Nephron progenitor cell (in vitro differentiated cells): ENCODE data around the gene P2RY12.
A peak's percentile ranks its signal among the peaks of the same experiment; 100 is the strongest.

Experiments used
- DNase-seq: peaks from one replicate; pipeline ENCODE4 v3.0.0; 2021
- H3K27ac Mint-ChIP-seq: 2 replicates; pipeline ENCODE4 v1.8.0; 2021; ENCODE audit warnings: mild to moderate bottlenecking, moderate library complexity, mixed read lengths
- H3K27me3 Mint-ChIP-seq: 2 replicates; pipeline ENCODE4 v1.8.0; 2021; ENCODE audit warnings: mild to moderate bottlenecking, low read depth, mixed read lengths; ENCODE audit not compliant: poor library complexity
- H3K36me3 Mint-ChIP-seq: 2 replicates; pipeline ENCODE4 v1.8.0; 2021; ENCODE audit warnings: low read depth, mixed read lengths
- H3K4me1 Mint-ChIP-seq: 2 replicates; pipeline ENCODE4 v1.8.0; 2021; ENCODE audit warnings: mixed read lengths
- H3K4me3 Mint-ChIP-seq: 2 replicates; pipeline ENCODE4 v1.8.0; 2021; ENCODE audit warnings: mild to moderate bottlenecking, moderate library complexity, mixed read lengths
- H3K9me3 Mint-ChIP-seq: 2 replicates; pipeline ENCODE4 v1.8.0; 2021; ENCODE audit warnings: mild to moderate bottlenecking, moderate library complexity, mixed read lengths
- CTCF ChIP-seq: fragments of 200-600 bp; sonication (generic); IDR thresholded peaks from 2 replicates; pipeline ENCODE4 v1.5.0; 2021; ENCODE audit warnings: antibody characterized with exemption

Gene P2RY12

GRCh38 chr3:151307583-151308488, 76.7 kb downstream of the P2RY12 start:
- peaks cover 5% of the 10 kb centered on the region for H3K27me3 Mint-ChIP-seq
- H3K27ac Mint-ChIP-seq, result no peak overlapping the region
- H3K36me3 Mint-ChIP-seq, result peaks cover 3% of the 10 kb centered on the region
- no peak for DNase-seq
- peaks cover 29% of the 10 kb centered on the region for H3K4me1 Mint-ChIP-seq
- no peaks in the 10 kb centered on the region for H3K9me3 Mint-ChIP-seq
- no peak for TF ChIP-seq CTCF
- no peak overlapping the region for H3K4me3 Mint-ChIP-seq

- Mint-ChIP-seq H3K4me3 (no peak overlapping the region), H3K9me3 (no peaks in the 10 kb centered on the region), H3K36me3 (peaks cover 5% of the 10 kb centered on the region), H3K27ac (no peak overlapping the region), H3K4me1 (peaks cover 29% of the 10 kb centered on the region), H3K27me3 (peaks cover 5% of the 10 kb centered on the region)
- DNase-seq, result no peak
- no peak for TF ChIP-seq CTCF
Measured at GRCh38 chr3:151307131-151307530, 77.4 kb downstream of the P2RY12 start.

- Mint-ChIP-seq H3K27ac (no peak overlapping the region), H3K4me1 (peaks cover 29% of the 10 kb centered on the region), H3K27me3 (peaks cover 5% of the 10 kb centered on the region), H3K36me3 (peaks cover 5% of the 10 kb centered on the region), H3K4me3 (no peak overlapping the region), H3K9me3 (no peaks in the 10 kb centered on the region)
- DNase-seq, result no peak
- no peak for TF ChIP-seq CTCF
Measured at GRCh38 chr3:151306168-151306810, 78.3 kb downstream of the P2RY12 start.

- Mint-ChIP-seq H3K4me1 (peaks cover 29% of the 10 kb centered on the region), H3K36me3 (peaks cover 5% of the 10 kb centered on the region), H3K27ac (no peak overlapping the region), H3K4me3 (no peak overlapping the region), H3K27me3 (peaks cover 5% of the 10 kb centered on the region), H3K9me3 (no peaks in the 10 kb centered on the region)
- DNase-seq, result no peak
- no peak for TF ChIP-seq CTCF
Measured at GRCh38 chr3:151305775-151306151, 78.8 kb downstream of the P2RY12 start.

- no peak for TF ChIP-seq CTCF
Measured at GRCh38 chr3:151305060-151305774, 79.3 kb downstream of the P2RY12 start.

More at GRCh38 chr3:151305060-151305774, 79.3 kb downstream of the P2RY12 start:
- H3K9me3 Mint-ChIP-seq, result no peaks in the 10 kb centered on the region
- H3K4me1 Mint-ChIP-seq, result peaks cover 29% of the 10 kb centered on the region
- H3K4me3 Mint-ChIP-seq, result no peak overlapping the region
- peaks cover 5% of the 10 kb centered on the region for H3K36me3 Mint-ChIP-seq
- DNase-seq, result no peak
- H3K27me3 Mint-ChIP-seq, result peaks cover 5% of the 10 kb centered on the region
- H3K27ac Mint-ChIP-seq, result peak overlapping the region; percentile 70
